HG02763 (cell line): Measurements from ENCODE around the gene NEK10.
A peak's percentile ranks its signal among the peaks of the same experiment; 100 is the strongest.
"Not testable (repeated sequence)": the region's sequence is repeated elsewhere in the genome, so short reads cannot be mapped to it uniquely, and the experiment has no call there.

Experiments used
- ATAC-seq: cut with Tn5 transposase; IDR thresholded peaks from one replicate; pipeline ENCODE4 v1.9.1; 2021; ENCODE audit warnings: mild to moderate bottlenecking, moderate library complexity; ENCODE audit not compliant: unreplicated experiment

Gene NEK10

DNA sequence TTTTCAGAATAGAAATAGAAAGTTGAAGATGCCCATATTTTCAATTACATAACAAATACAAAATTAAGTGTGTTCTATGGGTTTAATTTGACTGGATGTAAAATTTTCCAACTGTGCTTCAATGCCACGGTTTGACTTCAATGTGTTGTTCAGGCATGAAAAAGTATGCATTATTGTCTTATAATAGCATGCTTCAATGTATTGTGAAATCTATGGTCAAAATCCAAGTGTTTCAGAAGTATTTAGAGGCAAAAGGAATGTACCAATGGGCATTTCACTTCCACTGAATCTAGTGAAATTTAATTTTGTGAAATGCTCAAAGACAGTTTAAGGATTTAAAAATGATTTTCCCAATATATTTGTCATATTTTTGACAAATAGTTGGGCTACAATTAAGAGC lies 16.0 kb downstream of the NEK10 start:
- ATAC-seq = no peak

DNA sequence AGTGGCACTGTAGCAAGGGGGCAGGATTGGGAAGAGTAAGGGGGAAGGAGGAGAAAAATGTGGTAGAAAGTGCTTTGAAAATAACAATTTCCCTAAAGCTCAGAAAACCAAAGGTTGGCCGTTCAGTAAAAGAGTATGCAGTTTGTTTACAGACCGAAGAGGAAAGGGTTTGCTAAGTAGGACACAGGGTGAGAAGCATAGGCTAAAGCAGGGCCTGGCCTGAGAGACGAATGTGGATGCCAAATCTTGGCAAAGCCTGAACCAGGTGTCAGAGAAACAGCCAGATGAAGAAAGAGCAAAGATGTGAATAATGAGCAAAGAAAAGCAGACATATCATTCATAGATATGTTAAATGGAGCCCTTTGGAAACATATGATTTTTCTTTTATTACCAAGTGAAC lies 17.1 kb downstream of the NEK10 start:
- ATAC-seq = no peak

DNA sequence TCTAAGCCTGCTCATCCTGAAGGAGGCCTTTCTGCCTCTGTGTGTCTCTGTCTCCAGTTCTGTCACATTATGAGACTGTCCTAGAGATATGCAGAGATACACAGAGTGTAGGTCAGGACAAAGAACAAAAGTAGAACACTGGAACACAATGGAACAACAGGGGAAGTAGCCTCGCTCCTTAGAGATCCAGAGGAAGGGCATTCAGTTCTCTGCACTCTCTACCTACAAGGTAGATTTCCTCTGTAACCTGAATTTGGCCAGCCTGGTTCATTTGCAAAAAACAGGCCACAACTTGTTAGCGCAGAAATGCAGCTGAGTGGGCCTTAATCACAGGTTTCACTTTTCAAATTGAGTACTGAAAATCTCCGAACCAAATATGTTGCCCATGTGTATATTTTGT lies 19.4 kb downstream of the NEK10 start:
- ATAC-seq = peak; percentile 83

DNA sequence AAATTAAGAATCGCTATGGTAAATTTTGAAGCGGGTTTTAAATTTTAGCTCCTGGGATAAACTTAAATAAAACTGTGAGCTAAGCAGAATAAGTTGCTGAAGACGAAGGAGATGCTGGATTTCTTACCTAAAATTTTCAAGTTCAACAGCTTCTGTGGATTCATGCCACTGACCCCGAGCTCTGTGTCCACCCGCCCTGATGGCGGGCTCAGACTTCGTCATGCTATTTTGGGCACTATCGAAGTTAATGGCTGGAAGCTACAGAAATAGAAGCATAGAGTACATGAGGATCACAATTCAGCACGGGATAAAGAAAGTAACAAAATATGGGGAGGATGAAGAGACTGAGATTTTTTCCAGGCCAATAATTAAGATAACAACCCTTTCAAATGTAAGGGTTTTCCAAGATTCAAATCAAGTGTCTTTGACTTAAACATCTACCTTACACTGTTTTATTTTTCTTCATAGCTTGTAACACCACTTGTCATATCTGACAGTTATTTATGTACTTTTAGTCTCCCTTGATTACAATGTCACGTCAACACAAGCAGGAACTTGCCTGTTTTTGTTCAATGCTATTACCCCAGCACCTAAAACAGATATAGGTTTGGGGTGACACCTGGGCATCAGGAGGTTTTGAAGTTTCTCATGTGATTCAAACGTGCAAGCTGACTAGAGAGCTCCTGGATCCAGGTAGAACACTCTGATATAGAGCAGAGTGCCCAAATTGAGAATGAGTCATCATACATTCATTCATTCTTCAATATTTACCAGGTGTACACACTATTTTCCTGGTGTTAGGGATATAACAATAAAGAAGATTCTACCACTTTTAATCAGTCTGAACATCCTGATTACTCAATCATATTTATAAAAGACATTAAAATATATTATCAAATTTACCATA lies 23.0 kb downstream of the NEK10 start:
- no peak for ATAC-seq

DNA sequence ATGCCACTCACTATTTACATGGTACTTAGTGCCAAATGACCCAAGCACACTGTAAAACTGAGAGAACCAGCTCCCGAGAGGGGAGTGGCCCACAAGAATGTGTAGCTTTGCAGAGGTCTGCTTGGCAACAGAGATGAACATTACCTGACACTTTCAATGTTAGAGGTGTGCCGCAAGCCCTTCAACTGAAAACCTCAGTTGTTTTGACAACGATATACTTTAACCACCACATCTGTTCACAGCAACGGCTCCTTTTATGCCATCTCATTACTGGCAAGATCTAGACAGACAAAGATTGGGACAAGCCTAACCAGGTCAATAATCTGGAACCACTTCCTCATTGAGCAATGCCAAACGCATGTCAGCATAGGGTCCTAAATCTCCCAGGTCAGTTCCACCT lies 23.7 kb downstream of the NEK10 start:
- ATAC-seq = no peak

DNA sequence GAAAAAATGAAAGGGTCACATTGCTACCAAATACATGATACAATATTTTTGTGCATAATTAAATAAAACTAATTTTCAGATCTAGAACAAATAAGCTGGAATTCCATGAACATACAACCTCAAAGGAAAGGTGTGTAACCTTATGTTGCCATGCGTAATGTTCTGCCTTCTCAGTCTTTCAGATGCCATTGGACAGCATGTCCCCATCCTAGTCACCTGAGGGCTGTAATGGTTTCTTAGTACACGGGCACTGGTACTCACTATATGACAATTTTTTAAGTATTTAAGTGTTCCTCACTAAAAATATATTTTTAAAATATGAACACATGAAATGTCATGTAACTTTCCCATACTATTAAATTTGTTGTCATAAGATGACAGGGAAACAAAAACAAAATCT lies 24.1 kb downstream of the NEK10 start:
- no peak for ATAC-seq

DNA sequence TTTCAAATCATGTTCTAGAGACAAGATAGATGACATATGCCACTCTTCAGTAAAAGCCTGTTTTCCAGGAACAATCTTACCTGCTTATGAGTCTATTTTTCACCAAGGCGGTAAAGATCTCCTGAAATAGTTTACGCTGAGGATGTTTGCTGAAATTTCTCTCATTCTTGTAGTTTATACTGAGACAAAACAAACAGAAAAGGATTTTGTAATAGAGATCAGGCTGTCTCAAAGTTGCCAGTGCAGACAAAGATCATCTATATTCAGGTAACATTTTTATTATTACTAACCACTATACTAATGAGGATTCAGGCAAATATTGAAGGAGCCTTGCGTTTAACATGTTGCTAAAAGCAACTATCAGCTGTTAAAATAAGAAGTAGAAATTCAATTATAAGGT lies 25.0 kb downstream of the NEK10 start:
- no peak for ATAC-seq

DNA sequence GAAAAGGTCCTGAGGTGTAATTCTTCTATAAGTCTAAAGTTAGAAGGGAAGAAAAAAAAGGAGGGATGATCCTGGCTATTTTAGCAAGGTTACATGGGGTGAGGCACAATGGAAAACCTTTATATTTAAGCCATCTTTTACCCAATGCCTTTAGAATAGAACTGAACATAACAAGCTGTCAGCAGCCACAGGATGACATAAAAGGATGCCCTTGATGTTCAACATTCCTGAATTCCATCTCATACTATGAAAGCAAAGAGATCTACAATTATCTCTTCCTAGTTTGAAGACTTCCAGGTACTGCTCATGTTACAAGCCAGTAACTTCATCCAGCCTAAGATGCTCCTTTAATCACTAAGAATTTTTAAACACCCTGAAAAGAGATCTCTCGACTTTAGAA lies 26.9 kb downstream of the NEK10 start:
- ATAC-seq = no peak

DNA sequence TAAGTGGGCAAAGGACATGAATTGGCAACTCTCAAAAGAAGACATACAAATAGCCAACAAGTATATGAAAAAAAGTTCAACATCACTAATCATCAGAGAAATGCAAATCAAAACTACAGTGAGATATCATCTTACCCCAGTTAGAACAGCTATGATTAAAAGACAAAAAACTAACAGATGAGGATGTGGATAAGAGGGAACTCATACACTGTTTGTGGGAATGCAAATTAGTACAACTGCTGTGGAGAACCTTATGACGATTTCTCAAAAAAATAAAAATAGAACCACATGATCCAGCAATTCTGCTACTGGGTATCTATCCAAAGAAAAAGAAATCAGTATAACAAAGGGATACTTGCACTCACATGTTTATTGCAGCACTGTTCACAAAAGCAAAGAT lies 28.6 kb downstream of the NEK10 start:
- peak; percentile 45 for ATAC-seq

DNA sequence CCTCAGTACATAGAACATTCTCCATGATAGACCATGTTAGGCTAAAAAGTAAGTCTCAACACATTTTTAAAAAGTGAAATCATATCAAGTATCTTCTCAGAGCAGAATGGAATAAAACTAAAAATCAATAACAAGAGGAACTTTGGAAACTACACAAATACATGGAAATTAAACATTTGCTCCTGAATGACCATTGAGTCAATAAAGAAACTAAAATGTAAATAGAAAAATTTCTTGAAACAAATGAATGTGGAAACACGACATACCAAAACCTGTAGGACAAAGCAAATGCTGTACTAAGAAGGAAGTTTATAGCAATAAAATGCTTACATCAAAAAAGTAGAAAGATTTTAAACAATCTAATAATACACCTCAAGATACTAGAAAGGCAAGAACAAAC lies 33.6 kb downstream of the NEK10 start:
- no peak for ATAC-seq

DNA sequence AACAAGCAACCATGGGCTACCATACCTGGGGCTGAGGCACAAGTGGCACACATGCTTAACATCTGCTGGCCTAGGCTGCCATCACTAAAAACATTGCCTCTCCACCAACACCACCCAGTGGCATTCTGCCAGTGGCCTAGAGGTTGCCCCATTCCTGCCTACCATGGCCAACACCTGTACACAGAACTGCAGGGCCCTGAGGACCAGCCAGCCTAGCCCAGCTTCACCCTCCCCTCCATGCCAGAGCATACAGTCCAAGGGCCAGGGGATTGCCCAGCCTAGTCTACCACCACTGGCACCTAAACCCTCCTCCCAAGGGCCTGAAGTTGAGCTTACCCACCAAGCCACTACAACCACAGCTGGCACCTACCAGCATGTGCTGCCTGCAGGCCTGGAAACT lies 35.3 kb downstream of the NEK10 start:
- no peak for ATAC-seq

DNA sequence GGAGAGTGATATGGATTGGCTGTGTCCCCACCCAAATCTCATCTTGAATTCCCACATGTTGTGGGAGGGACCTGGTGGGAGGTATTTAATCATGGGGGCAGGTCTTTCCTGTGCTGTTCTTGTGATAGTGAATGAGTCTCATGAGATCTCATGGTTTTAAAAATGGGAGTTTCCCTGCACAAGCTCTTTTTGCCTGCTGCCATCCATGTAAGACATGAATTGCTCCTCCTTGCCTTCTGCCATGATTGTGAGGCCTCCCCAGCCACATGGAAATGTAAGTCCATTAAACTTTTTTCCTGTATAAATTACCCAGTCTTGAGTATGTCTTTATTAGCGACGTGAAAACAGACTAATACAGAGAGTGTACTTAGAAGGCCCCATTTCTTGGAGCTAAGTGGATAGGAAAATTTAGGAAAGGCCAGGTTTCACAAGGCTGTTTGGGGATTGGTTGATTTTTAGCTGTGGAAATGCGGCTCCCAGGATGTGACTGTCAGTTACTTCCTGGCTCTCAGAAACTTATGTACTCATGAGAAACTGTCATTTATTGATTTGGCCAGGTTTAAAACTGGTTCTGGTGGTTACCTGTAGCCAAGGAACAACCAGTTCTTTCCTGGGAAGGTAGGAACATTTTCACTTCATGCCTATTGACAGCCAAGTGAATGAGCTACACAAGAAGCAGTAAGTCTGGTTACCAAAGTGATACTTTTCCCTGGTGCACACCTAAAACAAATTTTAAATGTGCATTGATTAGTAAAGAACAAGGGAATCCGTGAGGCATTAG lies 40.0 kb downstream of the NEK10 start:
- ATAC-seq = not testable (repeated sequence)

DNA sequence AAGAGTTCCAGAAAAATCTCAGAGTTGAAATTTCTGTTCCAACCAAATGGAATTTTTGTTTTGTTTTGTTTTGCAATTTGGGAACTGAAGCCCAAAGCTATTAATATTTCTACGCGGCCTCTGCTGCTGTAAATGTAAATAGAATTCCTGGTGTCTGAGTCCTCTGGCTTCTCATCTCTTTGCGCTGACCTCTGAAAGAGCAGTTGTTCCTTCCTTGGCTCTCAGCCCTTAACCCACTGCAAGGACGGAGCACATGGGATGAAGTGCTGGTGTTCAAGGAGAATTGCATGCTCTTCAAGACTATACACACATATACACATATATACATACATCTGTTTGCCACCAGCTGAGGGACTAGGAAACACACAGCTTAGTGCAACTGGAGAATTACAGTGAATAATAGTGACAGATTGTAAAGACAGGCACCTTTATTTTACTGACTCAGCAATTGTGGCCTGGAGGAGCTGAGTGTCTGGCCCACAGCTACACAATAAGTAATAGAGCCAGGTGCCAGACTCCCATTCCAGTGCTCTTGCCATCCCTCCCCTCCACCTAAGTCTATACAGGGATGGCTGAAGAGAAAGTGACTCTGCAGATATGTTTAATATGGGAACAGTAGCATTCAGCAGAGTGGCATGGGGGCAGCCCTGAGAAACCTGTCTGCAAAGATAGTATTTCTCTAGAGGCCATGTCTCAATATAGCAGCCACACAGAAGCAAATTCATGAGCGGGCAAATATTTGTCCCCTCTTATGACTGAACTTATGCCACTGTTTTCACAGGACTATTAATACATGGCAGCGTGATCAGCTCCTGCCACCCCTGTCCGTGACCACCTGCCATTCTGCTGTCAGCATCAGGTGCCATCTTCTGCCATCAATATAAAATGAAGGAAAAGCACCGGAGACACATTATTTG lies 42.3 kb downstream of the NEK10 start:
- ATAC-seq = no peak

DNA sequence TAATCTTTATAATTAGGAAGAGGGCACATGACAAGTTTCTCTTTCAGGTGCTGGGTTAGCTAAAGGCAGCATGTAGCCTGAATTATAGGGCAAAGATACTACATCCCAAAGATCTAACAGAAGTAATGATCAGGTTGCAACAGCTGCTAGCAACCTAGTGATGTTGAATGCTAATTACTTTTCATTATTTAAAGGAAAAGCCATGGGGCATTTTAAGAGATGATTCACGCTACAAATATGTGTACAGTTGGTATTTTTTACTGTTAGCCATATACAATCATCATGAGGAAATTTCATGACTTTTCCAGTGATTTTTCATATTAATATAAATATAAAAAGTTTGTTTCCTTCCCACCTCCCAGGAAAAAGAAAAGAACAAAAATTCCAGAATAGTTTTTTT lies 43.0 kb downstream of the NEK10 start:
- no peak for ATAC-seq

DNA sequence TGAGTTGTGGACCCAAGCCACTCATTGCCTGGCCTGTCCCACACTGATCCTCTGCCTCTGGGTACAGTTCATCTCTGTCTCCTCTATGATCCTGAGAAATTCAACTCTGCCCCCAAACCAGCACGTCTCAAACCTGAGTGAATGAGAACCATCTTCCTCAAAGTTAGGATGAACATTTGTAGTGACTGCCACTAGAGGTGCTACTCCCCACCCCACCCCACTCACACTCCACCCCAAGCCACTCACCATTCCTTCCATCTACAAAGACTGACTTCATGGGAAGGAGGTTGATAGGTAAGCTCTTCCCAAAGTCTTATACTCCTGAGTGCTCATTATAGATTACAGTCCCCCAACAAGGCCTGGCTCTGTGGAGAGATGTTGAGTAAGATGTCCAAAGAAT lies 43.8 kb downstream of the NEK10 start:
- no peak for ATAC-seq

DNA sequence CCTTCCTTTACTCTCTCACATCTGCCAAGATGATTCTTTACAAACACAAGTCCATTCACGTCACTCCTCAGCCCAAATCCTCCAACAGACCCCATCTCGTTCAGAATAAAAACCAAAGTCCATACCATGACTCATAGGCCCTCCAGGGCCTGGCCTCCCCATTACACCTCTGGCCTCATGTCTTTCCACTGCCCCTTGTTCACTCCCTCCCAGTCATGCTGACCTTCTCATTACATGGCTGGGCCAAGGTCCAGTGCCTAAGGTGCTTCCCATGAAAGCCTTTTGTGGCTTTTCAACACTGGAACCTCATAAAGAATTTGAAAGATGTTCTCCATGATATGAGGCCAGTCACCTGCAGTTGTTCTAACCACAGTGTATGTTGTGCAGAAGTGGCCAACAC lies 44.5 kb downstream of the NEK10 start:
- no peak for ATAC-seq

DNA sequence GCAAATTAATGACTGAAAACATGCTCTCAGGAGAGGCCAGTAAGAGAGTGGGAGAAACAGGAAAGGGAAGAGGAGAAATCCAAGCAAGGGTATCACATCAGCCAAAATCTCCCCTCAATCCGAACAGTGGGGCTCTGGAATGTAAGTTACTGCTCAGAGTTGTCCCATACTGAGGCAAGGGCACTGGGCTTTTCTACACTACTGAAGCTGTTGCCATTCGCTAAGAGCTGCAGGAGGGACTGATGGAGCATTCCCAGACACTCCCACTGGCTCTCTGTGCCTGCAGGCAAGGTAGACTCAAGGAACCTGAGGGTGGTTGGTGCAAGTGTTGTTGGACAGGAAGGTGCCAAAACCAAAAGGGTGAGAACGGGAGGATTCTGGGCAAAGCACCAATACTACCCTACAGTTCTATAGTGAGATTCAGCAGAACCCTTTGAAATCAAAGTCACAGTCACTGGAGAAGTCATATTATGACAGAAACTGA lies 46.1 kb downstream of the NEK10 start:
- no peak for ATAC-seq

DNA sequence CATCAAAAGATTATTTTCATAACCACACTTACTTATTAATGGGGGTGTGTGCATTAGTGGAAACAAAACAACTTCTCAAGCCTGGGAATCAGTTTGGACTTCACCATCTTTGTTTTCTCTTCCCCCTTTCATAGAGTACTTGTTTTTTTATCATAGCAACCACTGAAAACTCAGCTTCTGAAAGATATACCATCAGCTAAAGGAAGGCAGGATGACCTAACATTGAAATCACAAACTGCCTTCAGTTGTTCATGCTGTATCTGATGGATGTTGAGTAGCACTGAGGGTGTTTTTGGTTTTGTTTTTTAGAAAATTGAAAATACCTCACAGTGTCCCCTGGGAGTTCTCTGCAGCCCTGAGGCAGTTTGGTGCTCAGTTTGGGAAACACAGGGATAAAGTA lies 46.5 kb downstream of the NEK10 start:
- no peak for ATAC-seq

DNA sequence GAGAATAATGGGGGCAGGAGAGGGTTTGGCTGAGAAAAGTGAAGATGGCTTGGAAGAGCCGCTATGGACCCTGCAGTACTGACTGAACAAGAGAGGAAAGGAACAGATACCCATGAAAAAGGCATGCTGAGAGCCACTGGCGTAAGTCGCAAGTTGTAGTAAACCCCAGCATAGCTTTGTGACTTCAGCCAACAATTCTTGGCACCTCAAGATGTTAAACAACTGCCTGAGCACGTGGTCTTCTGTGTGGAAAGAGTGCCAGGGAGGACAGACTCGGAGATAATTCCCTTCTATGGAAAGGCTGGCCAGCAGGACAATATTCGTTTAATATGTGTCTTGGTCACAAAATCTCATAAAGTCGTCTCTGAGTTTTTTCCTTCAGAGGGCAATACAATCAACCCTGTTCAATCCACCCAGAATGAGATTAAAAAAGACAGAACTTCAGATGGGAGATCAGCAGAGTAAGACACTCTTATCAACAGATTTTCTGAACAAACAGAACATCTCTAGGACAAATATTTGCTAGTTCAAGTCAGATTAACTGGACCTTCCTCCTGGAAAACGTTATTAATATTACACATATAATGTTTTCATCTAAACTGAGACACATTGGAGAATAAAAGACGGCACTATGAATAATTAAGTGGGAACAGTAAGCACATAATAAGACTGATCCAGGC lies 49.2 kb downstream of the NEK10 start:
- no peak for ATAC-seq

DNA sequence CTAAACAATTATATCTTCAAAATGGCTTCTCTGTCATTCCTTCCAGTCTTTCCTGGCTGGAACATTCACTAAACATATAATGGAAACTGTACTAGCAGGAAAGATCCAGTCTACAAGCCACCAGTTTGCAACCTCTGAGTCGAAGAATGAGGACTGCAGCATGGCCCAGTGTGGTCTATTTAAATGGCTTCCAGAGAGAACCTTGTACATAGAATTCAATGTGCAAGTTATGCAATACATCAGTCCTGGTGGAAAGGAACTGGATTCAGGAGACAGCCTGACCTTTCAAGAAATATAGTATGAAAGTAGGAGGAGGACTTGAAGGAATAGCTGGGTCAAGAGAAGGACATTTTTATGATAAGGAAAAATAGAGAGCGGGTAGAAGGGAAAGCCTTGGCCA lies 49.9 kb downstream of the NEK10 start:
- ATAC-seq = no peak
